Measurements from ENCODE around the gene ACKR2. TPM values are rescaled to one million over a fixed set of nuclear protein-coding genes. Genes with fewer than 3 reads are reported as not detected.

Gene ACKR2
- total RNA-seq, 6 experiments from 2014 or later, result 17.0 to 36.1 (median 23.0) TPM

GRCh38 chr3:42814914-42815507, 5.8 kb downstream of the ACKR2 start:
- Histone ChIP-seq H3K9me3 (no peaks in the 10 kb centered on the region), H3K4me1 (peaks cover 0 to 12% (median 4%) of the 10 kb centered on the region in 4 donors), H3K36me3 (no peaks in the 10 kb centered on the region), H3K27me3 (no peaks in the 10 kb centered on the region), H3K27ac (no peak overlapping the region), H3K4me3 (no peak overlapping the region)
- TF ChIP-seq, protein P1, sequence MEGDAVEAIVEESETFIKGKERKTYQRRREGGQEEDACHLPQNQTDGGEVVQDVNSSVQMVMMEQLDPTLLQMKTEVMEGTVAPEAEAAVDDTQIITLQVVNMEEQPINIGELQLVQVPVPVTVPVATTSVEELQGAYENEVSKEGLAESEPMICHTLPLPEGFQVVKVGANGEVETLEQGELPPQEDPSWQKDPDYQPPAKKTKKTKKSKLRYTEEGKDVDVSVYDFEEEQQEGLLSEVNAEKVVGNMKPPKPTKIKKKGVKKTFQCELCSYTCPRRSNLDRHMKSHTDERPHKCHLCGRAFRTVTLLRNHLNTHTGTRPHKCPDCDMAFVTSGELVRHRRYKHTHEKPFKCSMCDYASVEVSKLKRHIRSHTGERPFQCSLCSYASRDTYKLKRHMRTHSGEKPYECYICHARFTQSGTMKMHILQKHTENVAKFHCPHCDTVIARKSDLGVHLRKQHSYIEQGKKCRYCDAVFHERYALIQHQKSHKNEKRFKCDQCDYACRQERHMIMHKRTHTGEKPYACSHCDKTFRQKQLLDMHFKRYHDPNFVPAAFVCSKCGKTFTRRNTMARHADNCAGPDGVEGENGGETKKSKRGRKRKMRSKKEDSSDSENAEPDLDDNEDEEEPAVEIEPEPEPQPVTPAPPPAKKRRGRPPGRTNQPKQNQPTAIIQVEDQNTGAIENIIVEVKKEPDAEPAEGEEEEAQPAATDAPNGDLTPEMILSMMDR (IDR thresholded peaks at IDR 0.05), result no peak
- no peak for TF ChIP-seq POLR2A (IDR thresholded peaks at IDR 0.05)
- ATAC-seq, result peak in 1 of 4 donors; percentile 35
- 13% methylated on average over 1 of the region's 2 CpGs for WGBS (ENCODE audit: insufficient coverage, low coverage, low lambda C conversion rate, missing lambda C conversion rate)
- intact Hi-C loops (cut with DNase I), result no loop called here
- no peak for DNase-seq

GRCh38 chr3:42815826-42816225, 6.6 kb downstream of the ACKR2 start:
- TF ChIP-seq POLR2A (IDR thresholded peaks at IDR 0.05), result no peak
- TF ChIP-seq, protein P1 (IDR thresholded peaks at IDR 0.05), result no peak
- 61% methylated on average over 2 of the region's 2 CpGs for WGBS (ENCODE audit: insufficient coverage, low coverage, low lambda C conversion rate, missing lambda C conversion rate)
- Histone ChIP-seq H3K36me3 (no peaks in the 10 kb centered on the region), H3K9me3 (no peaks in the 10 kb centered on the region), H3K4me3 (no peak overlapping the region), H3K27ac (no peak overlapping the region), H3K4me1 (peaks cover 0 to 16% (median 6%) of the 10 kb centered on the region in 4 donors), H3K27me3 (no peaks in the 10 kb centered on the region)
- ATAC-seq (no peak), DNase-seq (no peak)
- intact Hi-C loops (cut with DNase I), result no loop called here

- Histone ChIP-seq H3K36me3 (no peaks in the 10 kb centered on the region), H3K9me3 (no peaks in the 10 kb centered on the region), H3K4me1 (peaks cover 0 to 16% (median 6%) of the 10 kb centered on the region in 4 donors), H3K4me3 (no peak overlapping the region), H3K27ac (peak overlapping the region; percentile 29 to 64 (median 56)), H3K27me3 (no peaks in the 10 kb centered on the region)
- intact Hi-C loops (cut with DNase I), result no loop called here
- TF ChIP-seq, protein P1 (IDR thresholded peaks at IDR 0.05), result peak in 1 of 4 donors; percentile 24
- no peak for TF ChIP-seq POLR2A (IDR thresholded peaks at IDR 0.05)
- DNase-seq (no peak), ATAC-seq (peak; percentile 62 to 72 (median 68))
- 0% methylated on average over 1 of the region's 2 CpGs for WGBS (ENCODE audit: insufficient coverage, low coverage, low lambda C conversion rate, missing lambda C conversion rate)
These were observed 10.2 kb downstream of the ACKR2 start for GRCh38 chr3:42819351-42819965.

DNA sequence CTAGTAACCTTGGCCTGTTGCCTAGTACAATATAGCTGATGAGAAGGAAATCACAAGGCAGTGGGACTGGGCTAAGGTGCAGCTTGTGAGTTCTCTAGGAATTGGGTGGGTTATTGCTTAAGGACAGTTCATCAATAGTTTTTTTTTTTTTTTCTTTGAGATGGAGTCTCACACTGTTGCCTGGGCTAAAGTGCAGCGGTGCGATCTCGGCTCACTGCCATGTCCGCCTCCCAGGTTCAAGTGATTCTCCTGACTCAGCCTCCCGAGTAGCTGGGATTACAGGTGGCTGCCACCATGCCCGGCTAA, 11.5 kb downstream of the ACKR2 start:
- no peak for ATAC-seq
- intact Hi-C loops (cut with DNase I), result no loop called here
- Histone ChIP-seq H3K9me3 (no peaks in the 10 kb centered on the region), H3K4me1 (peaks cover 0 to 18% (median 6%) of the 10 kb centered on the region in 4 donors), H3K36me3 (no peaks in the 10 kb centered on the region), H3K4me3 (no peak overlapping the region), H3K27ac (no peak overlapping the region), H3K27me3 (no peaks in the 10 kb centered on the region)
- TF ChIP-seq, protein P1 (IDR thresholded peaks at IDR 0.05), result no peak
- no peak for TF ChIP-seq POLR2A (IDR thresholded peaks at IDR 0.05)
- 94% methylated on average over 3 of the region's 6 CpGs for WGBS (ENCODE audit: insufficient coverage, low coverage, low lambda C conversion rate, missing lambda C conversion rate)
- no peak for DNase-seq
